Stimulated activated CD4-positive, alpha-beta T cell treated with anti-CD3 and anti-CD28 coated beads, TNF-alpha, amount 100 ng/mL, for 4 hours (primary cell): ENCODE measurements around the gene ZNF718.
"Not testable (repeated sequence)": the region's sequence is repeated elsewhere in the genome, so short reads cannot be mapped to it uniquely, and the experiment has no call there.

Experiments
- DNase-seq, 3 experiments: peaks; one replicate each; pipeline ENCODE4 v3.0.0-alpha.2; 2020; ENCODE audit warnings: low read depth in 3 of 3

Gene ZNF718

GRCh38 chr4:161496-162284 lies 37.4 kb downstream of the ZNF718 start:
- no peak for DNase-seq

DNA sequence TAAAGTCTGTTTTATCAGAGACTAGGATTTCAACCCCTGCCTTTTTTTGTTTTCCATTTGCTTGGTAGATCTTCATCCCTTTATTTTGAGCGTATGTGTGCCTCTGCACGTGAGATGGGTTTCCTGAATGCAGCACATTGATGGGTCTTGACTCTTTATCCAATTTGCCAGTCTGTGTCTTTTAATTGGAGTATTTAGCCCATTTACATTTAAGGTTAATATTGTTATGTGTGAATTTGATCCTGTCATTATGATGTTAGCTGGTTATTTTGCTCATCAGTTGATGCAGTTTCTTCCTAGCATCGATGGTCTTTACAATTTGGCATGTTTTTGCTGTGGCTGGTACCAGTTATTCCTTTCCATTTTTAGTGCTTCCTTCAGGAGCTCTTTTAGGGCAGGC lies 45.3 kb downstream of the ZNF718 start:
- not testable (repeated sequence) for DNase-seq

DNA sequence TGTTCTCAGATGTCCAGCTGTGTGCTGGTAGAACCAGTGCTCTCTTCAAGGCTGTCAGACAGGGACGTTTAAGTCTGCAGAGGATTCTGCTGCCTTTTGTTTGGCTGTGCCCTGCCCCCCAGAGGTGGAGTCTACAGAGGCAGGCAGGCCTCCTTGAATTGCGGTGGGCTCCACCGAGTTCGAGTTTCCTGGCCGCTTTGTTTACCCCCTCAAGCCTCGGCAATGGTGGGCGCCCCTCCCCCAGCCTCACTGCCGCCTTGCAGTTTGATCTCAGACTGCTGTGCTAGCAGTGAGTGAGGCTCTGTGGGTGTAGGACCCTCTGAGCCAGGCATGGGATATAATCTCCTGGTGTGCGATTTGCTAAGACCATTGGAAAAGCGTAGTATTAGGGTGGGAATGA lies 47.0 kb downstream of the ZNF718 start:
- DNase-seq, result not testable (repeated sequence)

- no peak for DNase-seq
Observed at GRCh38 chr4:173666-174314, 49.5 kb downstream of the ZNF718 start.

- DNase-seq, result no peak
Observed at GRCh38 chr4:175986-176385, 51.7 kb downstream of the ZNF718 start.

GRCh38 chr4:176995-177394 lies 52.7 kb downstream of the ZNF718 start:
- no peak for DNase-seq

DNA sequence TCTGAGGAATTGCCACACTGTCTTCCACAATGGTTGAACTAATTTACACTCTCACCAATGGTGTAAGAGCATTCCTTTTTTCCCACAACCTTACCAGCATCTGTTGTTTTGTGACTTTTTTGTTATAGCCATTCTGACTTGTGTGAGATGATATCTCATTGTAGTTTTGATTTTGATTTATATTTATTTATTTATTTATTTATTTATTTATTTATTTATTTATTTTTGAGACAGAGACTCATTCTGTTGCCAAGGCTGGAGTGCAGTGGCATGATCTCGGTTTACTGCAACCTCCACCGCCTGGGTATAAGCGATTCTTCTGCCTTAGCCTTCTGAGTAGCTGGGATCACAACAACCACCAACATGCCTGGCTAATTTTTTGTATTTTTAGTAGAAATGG lies 57.9 kb downstream of the ZNF718 start:
- DNase-seq, result not testable (repeated sequence)

DNA sequence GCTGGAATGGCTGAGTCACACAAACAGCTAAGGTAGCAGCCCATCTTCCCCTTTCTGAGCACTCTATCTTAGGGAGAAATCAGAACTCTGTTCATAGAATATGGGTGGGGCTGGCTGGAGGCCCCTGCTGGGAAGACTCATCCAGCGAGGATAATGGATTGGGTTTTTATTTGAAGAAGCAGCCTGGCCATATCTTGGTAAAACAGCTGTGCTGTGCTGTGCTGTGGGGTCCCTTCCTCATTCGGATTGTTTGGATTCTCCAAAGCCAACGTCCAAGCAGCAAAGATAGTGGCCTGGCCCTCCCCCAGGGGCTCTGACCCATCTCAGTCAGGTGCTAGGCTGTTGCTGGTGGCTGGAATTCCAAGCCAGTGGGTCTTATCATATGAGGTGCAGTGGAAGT lies 63.8 kb downstream of the ZNF718 start:
- no peak for DNase-seq

DNA sequence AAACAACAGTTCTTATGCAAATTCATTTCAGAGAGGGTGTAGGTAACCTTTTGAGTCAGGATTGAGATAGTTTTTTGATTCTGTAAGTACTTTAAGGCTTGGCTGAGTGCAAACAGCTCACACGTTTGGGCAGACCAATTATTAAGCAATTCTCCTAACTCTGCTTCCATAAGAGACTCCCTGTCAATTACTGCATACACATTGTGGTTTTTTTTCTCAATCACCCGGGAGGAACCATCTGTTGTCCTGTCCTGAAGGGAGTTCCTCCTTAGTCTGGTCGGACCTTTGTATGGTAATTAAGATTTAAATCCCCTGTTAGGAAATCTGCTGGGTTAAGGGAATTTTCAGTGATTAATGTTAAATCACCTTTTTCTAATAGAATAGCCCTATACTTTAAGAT lies 70.9 kb downstream of the ZNF718 start:
- DNase-seq, result not testable (repeated sequence)

- no peak for DNase-seq
Observed at GRCh38 chr4:200936-201335, 76.6 kb downstream of the ZNF718 start.

DNA sequence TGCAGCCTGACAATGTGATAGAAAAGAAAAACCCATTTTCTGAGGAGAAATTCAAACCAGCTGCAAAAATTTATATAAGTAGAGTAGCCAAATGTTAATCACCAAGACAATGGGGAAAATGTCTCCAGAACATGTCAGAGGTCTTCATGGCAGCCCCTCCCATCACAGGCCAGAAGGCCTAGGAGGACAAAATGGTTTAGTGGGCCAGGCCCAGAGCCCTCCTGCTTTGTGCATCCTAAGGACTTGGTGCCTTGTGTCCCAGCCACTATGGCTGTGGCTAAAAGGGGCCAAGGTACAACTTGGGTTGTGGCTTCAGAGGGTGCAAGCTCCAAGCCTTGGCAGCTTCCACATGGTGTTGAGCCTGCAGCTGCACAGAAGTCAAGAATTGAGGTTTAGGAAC lies 78.5 kb downstream of the ZNF718 start:
- DNase-seq, result not testable (repeated sequence)

DNA sequence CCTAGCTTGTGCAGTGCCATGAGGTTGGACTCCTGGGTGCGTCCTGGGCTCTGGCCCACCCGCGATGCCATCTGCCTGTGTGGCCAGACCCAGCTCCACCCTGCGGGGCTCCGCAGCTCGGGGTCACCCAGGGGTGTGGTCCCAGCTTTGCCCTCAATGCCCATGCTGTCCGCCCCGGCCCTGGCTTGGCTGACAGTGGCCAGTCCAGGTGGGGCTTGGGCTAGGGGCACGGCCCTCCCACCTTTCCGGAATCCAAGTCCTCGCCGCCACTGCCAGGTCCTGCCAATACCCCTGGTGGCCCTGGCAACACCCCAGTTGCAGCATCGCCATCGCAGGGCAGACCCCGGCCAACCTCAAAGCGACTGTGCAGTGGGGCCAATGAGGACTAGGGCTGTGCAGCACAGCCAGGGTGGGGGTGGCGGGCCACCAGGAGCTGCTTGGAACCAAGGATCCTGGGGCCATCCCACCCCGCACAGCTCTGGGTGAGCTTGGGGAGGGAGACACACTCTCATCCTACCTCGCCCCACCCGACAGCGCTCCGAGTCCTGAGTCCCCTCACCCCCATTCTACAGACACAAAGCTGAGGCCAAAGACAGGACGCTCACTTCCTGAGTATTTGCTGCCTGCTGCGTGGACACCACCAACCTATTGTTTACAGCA lies 80.9 kb downstream of the ZNF718 start:
- DNase-seq, result no peak

GRCh38 chr4:206054-206453 lies 81.8 kb downstream of the ZNF718 start:
- DNase-seq, result no peak

- DNase-seq, result not testable (repeated sequence)
Observed at GRCh38 chr4:208416-209096, 84.3 kb downstream of the ZNF718 start.

GRCh38 chr4:211033-211511 lies 86.8 kb downstream of the ZNF718 start:
- no peak for DNase-seq

DNA sequence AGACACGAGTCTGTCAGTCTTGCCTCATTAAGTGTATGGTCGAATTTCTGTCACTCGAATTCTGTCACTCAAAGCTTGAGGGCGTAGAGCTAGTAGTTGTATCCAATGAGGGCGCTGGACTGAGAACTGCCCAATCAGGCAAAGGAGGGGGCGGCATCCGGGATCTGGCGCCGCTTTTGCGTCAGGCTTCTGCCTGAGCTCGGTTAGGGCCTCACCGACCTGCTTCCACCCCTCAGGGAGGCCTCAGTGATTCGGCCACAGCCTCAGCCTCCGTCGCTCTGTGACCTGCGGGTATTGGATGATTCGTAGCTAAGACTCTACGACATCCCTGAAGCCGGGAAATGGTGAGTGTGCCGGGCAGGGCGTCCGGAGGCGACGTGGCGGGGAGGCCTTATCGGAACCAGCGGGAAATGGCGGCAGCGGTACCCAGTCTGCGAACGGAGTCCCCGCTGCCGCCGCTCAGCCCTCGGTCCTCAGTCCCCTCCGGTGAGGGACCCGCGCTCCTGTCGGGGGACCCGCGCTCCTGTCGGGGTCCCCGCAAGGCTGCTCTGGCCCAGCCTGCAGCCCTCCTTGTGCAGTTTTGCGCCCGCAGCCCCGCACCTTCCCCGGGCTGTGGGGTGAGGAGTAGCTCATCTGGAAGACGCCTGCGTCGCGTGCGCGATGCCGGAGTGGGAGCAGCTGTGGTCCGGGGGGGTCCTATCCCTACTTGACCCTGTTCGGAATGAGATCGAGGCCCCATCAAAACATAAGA lies 88.3 kb downstream of the ZNF718 start:
- DNase-seq, result no peak

GRCh38 chr4:213189-213535 lies 88.9 kb downstream of the ZNF718 start:
- DNase-seq, result not testable (repeated sequence)
